ENCODE measurements around the gene ACP2. TPM values are rescaled to one million over a fixed set of nuclear protein-coding genes. Genes with fewer than 3 reads are reported as not detected.
"Not testable (repeated sequence)": the region's sequence is repeated elsewhere in the genome, so short reads cannot be mapped to it uniquely, and the experiment has no call there.

Gene ACP2
- total and polyA plus RNA-seq, 9 donors, result 15.6 to 31.8 (median 28.2) TPM

DNA sequence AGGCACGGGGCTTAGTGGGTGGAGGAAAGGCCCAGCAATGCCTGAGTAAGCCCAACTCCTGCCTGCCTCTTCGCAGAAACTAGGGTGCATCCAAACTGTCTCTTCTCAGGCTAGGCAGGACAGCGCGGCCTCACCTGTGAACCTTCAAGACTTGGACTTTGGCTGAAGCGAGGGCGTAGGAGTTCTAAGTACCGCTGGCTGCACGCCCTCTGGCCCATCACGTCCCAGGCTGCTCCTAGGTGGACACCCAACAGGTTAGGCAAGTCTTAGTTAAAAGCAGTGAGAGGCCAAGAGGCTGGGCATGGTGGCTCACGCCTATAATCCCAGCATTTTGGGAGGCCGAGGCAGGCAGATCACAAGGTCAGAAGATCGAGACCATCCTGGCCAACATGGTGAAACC is 35.7 kb downstream of the ACP2 start:
- Histone ChIP-seq H3K4me1 (ENCODE audit: control insufficient read depth, insufficient read depth, low read length) (peaks cover 30% of the 10 kb centered on the region), H3K4me3 (ENCODE audit: low read length) (no peak overlapping the region), H3K9me3 (replicated peaks; ENCODE audit: control insufficient read depth, low read depth, low read length) (no peaks in the 10 kb centered on the region), H3K36me3 (ENCODE audit: control insufficient read depth, insufficient read depth, low read length) (no peaks in the 10 kb centered on the region), H3K27me3 (ENCODE audit: control insufficient read depth, insufficient read depth, low read length) (no peaks in the 10 kb centered on the region), H3K27ac (ENCODE audit: low read length) (no peak overlapping the region)
- DNase-seq, result no peak
- WGBS (ENCODE audit: insufficient coverage), result 88% methylated on average over 10 of the region's 12 CpGs

DNA sequence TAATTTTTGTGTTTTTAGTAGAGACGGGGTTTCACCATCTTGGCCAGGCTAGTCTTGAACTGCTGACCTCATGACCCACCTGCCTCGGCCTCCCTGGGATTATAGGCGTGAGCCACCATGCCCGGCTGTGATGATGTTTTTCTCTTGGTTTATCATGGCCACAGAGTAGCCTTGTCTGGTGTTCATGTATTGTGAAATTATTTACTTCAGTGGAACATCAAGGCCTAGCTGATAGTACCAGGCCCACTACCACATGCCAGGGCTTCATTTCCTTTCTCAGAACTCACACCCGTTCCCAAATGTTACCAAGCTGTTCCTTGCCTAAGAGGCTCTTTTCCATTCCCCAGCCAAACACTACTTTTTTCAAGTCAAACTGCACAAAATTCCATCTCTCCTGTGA is 40.0 kb downstream of the ACP2 start:
- no peaks in the 10 kb centered on the region for H3K9me3 ChIP-seq (replicated peaks; ENCODE audit: control insufficient read depth, low read depth, low read length)
- no peaks in the 10 kb centered on the region for H3K36me3 ChIP-seq (ENCODE audit: control insufficient read depth, insufficient read depth, low read length)
- H3K27ac ChIP-seq (ENCODE audit: low read length), result no peak overlapping the region
- H3K27me3 ChIP-seq (ENCODE audit: control insufficient read depth, insufficient read depth, low read length), result no peaks in the 10 kb centered on the region
- 86% methylated on average over 3 of the region's 5 CpGs for WGBS (ENCODE audit: insufficient coverage)
- no peak for DNase-seq
- H3K4me1 ChIP-seq (ENCODE audit: control insufficient read depth, insufficient read depth, low read length), result no peaks in the 10 kb centered on the region
- H3K4me3 ChIP-seq (ENCODE audit: low read length), result no peak overlapping the region

DNA sequence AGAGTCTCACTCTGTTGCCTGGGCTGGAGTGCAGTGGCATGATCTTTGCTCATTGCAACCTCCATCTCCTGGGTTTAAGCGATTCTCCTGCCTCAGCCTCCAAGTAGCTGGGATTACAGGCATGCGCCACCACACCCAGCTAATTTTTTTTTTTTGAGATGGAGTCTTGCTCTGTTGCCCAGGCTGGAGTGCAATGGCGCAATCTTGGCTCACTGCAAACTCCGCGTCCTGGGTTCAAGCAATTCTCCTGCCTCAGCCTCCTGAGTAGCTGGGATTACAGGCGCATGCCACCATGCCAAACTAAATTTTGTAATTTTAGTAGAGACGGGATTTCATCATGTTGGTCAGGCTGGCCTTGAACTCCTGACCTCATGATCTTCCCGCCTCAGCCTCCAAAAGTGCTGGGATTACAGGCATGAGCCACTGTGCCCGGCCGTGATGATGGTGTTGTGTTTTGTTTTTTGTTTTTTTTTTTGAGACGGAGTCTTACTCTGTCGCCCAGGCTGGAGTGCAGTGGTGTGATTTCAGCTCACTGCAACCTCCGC is 40.5 kb downstream of the ACP2 start:
- H3K27me3 ChIP-seq (ENCODE audit: control insufficient read depth, insufficient read depth, low read length); DNase-seq; H3K4me1 ChIP-seq (ENCODE audit: control insufficient read depth, insufficient read depth, low read length); H3K36me3 ChIP-seq (ENCODE audit: control insufficient read depth, insufficient read depth, low read length); H3K9me3 ChIP-seq (replicated peaks; ENCODE audit: control insufficient read depth, low read depth, low read length); H3K4me3 ChIP-seq (ENCODE audit: low read length); H3K27ac ChIP-seq (ENCODE audit: low read length): not testable (repeated sequence)
- 96% methylated on average over 9 of the region's 13 CpGs for WGBS (ENCODE audit: insufficient coverage)

DNA sequence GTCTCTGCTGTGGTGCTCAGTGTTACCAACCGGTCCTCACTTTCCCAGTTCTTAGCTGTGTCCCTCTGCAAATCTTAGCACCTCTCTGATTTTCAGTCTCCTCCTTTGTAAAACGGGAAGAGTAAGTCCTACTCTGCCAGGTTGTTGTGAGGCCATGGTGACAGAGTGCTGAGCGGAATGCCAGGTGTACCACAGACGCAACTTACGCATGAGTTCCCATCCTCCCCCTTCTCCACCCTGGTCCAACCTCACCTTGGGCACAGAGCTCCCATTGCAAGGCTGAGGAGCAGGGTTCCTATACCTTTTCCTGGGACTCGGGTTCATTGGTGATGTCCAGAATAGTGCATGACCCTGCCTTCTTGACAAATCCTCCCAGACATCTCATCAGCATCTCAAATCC is 41.2 kb downstream of the ACP2 start:
- Histone ChIP-seq H3K27me3 (ENCODE audit: control insufficient read depth, insufficient read depth, low read length) (no peaks in the 10 kb centered on the region), H3K27ac (ENCODE audit: low read length) (no peak overlapping the region), H3K4me1 (ENCODE audit: control insufficient read depth, insufficient read depth, low read length) (no peaks in the 10 kb centered on the region), H3K9me3 (replicated peaks; ENCODE audit: control insufficient read depth, low read depth, low read length) (no peaks in the 10 kb centered on the region), H3K4me3 (ENCODE audit: low read length) (no peak overlapping the region), H3K36me3 (ENCODE audit: control insufficient read depth, insufficient read depth, low read length) (no peaks in the 10 kb centered on the region)
- DNase-seq, result no peak
- WGBS (ENCODE audit: insufficient coverage), result 78% methylated on average over 6 of the region's 6 CpGs

DNA sequence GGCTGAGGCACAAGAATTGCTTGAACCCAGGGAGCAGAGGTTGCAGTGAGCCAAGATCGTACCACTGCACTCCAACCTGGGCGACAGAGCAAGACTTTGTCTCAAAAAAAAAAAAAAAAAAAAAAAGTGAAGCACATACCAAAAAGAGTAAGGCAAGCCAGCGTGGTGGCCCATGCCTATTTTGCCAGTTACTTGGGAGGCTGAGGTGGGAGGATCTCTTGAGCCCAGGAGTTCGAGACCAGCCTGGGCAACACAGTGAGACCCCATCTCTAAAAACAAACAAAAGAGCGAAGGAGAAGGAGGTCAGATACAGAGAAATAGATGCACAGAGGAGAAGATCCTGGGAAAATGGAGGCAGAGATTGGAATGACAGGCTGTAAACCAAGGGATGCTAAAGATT is 42.0 kb downstream of the ACP2 start:
- H3K9me3 ChIP-seq (replicated peaks; ENCODE audit: control insufficient read depth, low read depth, low read length); H3K27me3 ChIP-seq (ENCODE audit: control insufficient read depth, insufficient read depth, low read length); H3K36me3 ChIP-seq (ENCODE audit: control insufficient read depth, insufficient read depth, low read length); H3K4me3 ChIP-seq (ENCODE audit: low read length); H3K4me1 ChIP-seq (ENCODE audit: control insufficient read depth, insufficient read depth, low read length); H3K27ac ChIP-seq (ENCODE audit: low read length); DNase-seq: not testable (repeated sequence)
- WGBS (ENCODE audit: insufficient coverage), result 100% methylated on average over 1 of the region's 5 CpGs

DNA sequence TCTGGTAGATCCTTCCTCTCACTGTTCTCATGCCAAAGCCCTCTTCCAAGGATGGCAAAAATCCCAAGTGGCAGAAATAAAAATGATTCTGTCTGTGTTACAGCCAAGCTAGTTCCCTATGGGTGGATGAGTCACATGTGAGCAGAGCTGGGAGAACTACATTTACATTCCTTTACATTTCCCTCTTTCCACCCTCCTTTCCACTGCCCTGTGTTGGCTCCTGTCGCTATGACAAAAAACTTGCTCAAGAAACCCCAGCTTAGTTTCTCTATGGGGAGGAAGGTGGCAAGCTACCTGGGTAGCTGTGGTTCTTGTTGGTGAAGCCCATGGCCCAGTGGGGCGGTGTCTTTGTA is 44.0 kb downstream of the ACP2 start:
- H3K4me3 ChIP-seq (ENCODE audit: low read length), result no peak overlapping the region
- H3K36me3 ChIP-seq (ENCODE audit: control insufficient read depth, insufficient read depth, low read length), result no peaks in the 10 kb centered on the region
- H3K9me3 ChIP-seq (replicated peaks; ENCODE audit: control insufficient read depth, low read depth, low read length), result no peaks in the 10 kb centered on the region
- H3K27ac ChIP-seq (ENCODE audit: low read length), result no peak overlapping the region
- 100% methylated on average over 1 of the region's 2 CpGs for WGBS (ENCODE audit: insufficient coverage)
- no peak for DNase-seq
- peaks cover 2% of the 10 kb centered on the region for H3K27me3 ChIP-seq (ENCODE audit: control insufficient read depth, insufficient read depth, low read length)
- no peaks in the 10 kb centered on the region for H3K4me1 ChIP-seq (ENCODE audit: control insufficient read depth, insufficient read depth, low read length)

DNA sequence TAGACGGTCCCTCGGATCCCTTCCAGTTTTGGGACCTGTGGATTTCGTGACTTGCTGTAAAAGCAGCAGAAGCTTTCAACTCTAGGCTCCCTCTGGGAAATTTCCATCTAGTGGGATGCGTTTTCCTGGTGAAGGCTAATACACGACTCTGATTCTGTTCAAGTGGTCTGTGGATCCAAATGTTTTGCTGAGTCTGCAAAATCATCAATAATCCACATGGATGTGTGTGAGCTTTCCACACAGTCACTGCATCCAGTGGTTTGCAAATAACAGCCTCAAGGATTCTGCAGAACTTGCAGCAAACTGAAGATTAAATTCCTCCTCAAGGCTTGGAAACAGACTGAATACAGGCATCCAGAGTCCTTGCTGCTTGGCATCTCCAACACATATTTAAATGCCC is 46.0 kb downstream of the ACP2 start:
- peaks cover 5% of the 10 kb centered on the region for H3K27me3 ChIP-seq (ENCODE audit: control insufficient read depth, insufficient read depth, low read length)
- WGBS (ENCODE audit: insufficient coverage), result 31% methylated on average over 5 of the region's 5 CpGs
- no peaks in the 10 kb centered on the region for H3K9me3 ChIP-seq (replicated peaks; ENCODE audit: control insufficient read depth, low read depth, low read length)
- H3K4me3 ChIP-seq (ENCODE audit: low read length), result no peak overlapping the region
- H3K36me3 ChIP-seq (ENCODE audit: control insufficient read depth, insufficient read depth, low read length), result no peaks in the 10 kb centered on the region
- H3K27ac ChIP-seq (ENCODE audit: low read length), result no peak overlapping the region
- DNase-seq, result no peak
- H3K4me1 ChIP-seq (ENCODE audit: control insufficient read depth, insufficient read depth, low read length), result no peaks in the 10 kb centered on the region

DNA sequence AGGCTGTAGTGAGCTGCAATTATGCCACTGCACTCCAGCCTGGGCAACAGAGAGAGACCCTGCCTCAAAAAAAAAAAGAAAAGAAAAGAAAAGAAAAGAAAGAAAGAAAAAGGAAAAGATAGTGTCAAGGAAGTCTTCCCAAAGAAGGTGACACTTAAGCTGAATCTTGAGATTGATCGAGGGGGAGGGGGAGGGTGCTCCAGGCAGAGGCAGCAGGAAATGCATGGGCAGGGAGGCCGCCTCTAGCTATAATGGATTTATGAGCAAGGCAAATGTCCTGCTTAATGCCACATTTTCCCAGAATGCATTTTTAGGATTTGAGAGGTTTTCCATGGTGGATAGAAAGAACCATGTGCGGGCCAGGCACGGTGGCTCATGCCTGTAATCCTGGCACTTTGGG is 47.6 kb downstream of the ACP2 start:
- Histone ChIP-seq H3K27ac (ENCODE audit: low read length) (no peak overlapping the region), H3K9me3 (replicated peaks; ENCODE audit: control insufficient read depth, low read depth, low read length) (no peaks in the 10 kb centered on the region), H3K36me3 (ENCODE audit: control insufficient read depth, insufficient read depth, low read length) (no peaks in the 10 kb centered on the region), H3K4me3 (ENCODE audit: low read length) (no peak overlapping the region), H3K27me3 (ENCODE audit: control insufficient read depth, insufficient read depth, low read length) (peaks cover 5% of the 10 kb centered on the region), H3K4me1 (ENCODE audit: control insufficient read depth, insufficient read depth, low read length) (no peaks in the 10 kb centered on the region)
- 75% methylated on average over 2 of the region's 4 CpGs for WGBS (ENCODE audit: insufficient coverage)
- DNase-seq, result no peak

DNA sequence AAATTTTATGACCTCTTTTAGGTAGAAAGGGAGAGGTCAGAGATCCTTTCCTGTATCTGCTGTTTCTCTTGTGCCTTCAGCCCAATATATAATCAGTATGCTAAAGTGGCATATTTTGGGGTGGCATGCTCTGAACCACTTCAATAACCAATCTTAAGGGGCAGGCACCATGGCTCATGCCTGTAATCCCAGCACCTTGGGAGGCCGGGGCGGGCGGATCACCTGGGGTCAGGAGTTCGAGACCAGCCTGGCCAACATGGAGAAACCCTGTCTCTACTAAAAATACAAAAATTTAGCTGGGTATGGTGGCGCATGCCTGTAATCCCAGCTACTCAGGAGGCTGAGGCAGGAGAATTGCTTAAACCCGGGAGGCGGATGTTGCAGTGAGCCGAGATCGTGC is 50.5 kb downstream of the ACP2 start:
- not testable (repeated sequence) for H3K4me1 ChIP-seq (ENCODE audit: control insufficient read depth, insufficient read depth, low read length)
- 97% methylated on average over 6 of the region's 9 CpGs for WGBS (ENCODE audit: insufficient coverage)

DNA sequence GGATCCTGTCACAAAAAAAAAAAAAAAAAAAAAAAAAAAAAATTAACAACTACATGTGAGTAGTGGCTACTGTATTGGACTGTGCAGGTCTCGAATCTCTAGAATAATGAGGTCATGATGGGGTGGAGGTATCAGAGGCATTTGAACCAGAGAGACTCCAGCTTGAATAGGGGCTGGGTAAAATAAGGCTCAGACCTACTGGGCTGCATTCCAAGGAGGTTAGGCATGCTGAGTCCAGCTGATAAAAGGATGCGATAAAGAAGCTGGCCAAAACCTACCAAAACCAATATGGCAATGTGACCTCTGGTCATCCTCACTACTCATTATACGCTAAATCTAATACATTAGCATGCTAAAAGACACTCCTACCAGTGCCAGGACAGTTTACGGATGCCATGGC is 56.5 kb downstream of the ACP2 start:
- H3K9me3 ChIP-seq (replicated peaks; ENCODE audit: control insufficient read depth, low read depth, low read length), result no peaks in the 10 kb centered on the region
- H3K36me3 ChIP-seq (ENCODE audit: control insufficient read depth, insufficient read depth, low read length), result no peaks in the 10 kb centered on the region
- H3K27me3 ChIP-seq (ENCODE audit: control insufficient read depth, insufficient read depth, low read length), result peaks cover 10% of the 10 kb centered on the region
- H3K27ac ChIP-seq (ENCODE audit: low read length), result no peak overlapping the region
- DNase-seq, result no peak
- H3K4me1 ChIP-seq (ENCODE audit: control insufficient read depth, insufficient read depth, low read length), result peaks cover 24% of the 10 kb centered on the region
- H3K4me3 ChIP-seq (ENCODE audit: low read length), result no peak overlapping the region
- WGBS (ENCODE audit: insufficient coverage), result 71% methylated on average over 2 of the region's 4 CpGs

More for the DNA sequence above, 50.5 kb downstream of the ACP2 start:
- not testable (repeated sequence) for H3K4me3 ChIP-seq (ENCODE audit: low read length); H3K27ac ChIP-seq (ENCODE audit: low read length); DNase-seq; H3K36me3 ChIP-seq (ENCODE audit: control insufficient read depth, insufficient read depth, low read length); H3K27me3 ChIP-seq (ENCODE audit: control insufficient read depth, insufficient read depth, low read length); H3K9me3 ChIP-seq (replicated peaks; ENCODE audit: control insufficient read depth, low read depth, low read length)

DNA sequence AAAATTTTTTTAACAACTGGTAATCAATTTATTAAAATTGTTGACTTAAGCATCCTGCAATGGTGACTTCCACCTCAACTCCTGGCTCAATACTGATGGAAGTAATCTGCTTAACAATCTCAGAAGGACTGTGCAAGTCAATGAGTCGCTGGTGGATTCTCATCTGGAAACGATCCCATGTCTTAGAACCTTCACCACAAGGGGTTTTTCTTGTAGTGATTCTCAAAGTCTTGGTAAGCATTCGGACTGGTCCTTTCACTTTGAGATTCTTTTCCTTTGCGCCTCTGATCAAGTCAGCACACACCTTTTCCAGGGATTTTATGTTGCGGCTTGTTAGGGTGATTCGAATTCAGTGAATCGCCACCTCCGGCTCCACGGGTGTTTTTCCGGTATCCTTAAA is 57.5 kb downstream of the ACP2 start:
- not testable (repeated sequence) for H3K9me3 ChIP-seq (replicated peaks; ENCODE audit: control insufficient read depth, low read depth, low read length); H3K36me3 ChIP-seq (ENCODE audit: control insufficient read depth, insufficient read depth, low read length); H3K4me3 ChIP-seq (ENCODE audit: low read length); H3K27ac ChIP-seq (ENCODE audit: low read length); DNase-seq
- Histone ChIP-seq H3K27me3 (ENCODE audit: control insufficient read depth, insufficient read depth, low read length) (peaks cover 16% of the 10 kb centered on the region), H3K4me1 (ENCODE audit: control insufficient read depth, insufficient read depth, low read length) (peaks cover 30% of the 10 kb centered on the region)
- 94% methylated on average over 7 of the region's 10 CpGs for WGBS (ENCODE audit: insufficient coverage)

Measured in muscle of leg (tissue), 11 donors.